Measurements from ENCODE around the gene GSC. TPM values are rescaled to one million over a fixed set of nuclear protein-coding genes. Genes with fewer than 3 reads are reported as not detected.

The GSC gene
- total and polyA plus RNA-seq, 2 donors (not counting 3 experiments of a cell fraction or from before 2014, with no cell fraction given): not detected

- Histone ChIP-seq H3K36me3 (ENCODE audit: control insufficient read depth in 2 of 2, extremely low read depth in 1 of 2, insufficient read depth in 2 of 2, low read length in 2 of 2) (no peaks in the 10 kb centered on the region), H4K20me1 (replicated peaks; ENCODE audit: control insufficient read depth, extremely low read depth, insufficient read depth, low read length) (no peaks in the 10 kb centered on the region), H3K27me3 (ENCODE audit: control insufficient read depth in 2 of 2, insufficient read depth in 2 of 2, low read length in 2 of 2) (peaks cover 58 to 76% of the 10 kb centered on the region in 2 experiments), H3K4me1 (ENCODE audit: control insufficient read depth, extremely low read depth, insufficient read depth, low read length) (peaks cover 6% of the 10 kb centered on the region), H3K4me2 (ENCODE audit: insufficient read depth, low read length) (no peak overlapping the region), H3K4me3 (replicated peaks in 1 of 3; ENCODE audit: insufficient read depth in 1 of 3, low read depth in 1 of 3, low read length in 3 of 3) (no peak overlapping the region), H3K27ac (ENCODE audit: insufficient read depth, low read depth, low read length) (no peak overlapping the region), H3K9me1 (replicated peaks; ENCODE audit: control insufficient read depth, extremely low read depth, insufficient read depth, low read length) (no peaks in the 10 kb centered on the region), H3K9ac (replicated peaks; ENCODE audit: extremely low read depth, insufficient read depth, low read length) (no peak overlapping the region), H3K79me2 (ENCODE audit: control insufficient read depth, insufficient read depth, low read length) (no peaks in the 10 kb centered on the region), H3K9me3 (replicated peaks; ENCODE audit: control insufficient read depth, insufficient read depth, low read length) (no peaks in the 10 kb centered on the region), H2AFZ (ENCODE audit: low read depth, low read length) (no peak overlapping the region)
- BruUV-seq (replicated peaks): no TSS peak
- FAIRE-seq (no peak), DNase-seq (ENCODE audit: low read depth, low spot score) (no peak)
- peak; percentile 97 for TF ChIP-seq EZH2 (IDR thresholded peaks at IDR 0.05; ENCODE audit: borderline replicate concordance, low read depth, low read length, severe bottlenecking)
- no peak for TF ChIP-seq GATA2 (IDR thresholded peaks at IDR 0.05; ENCODE audit: insufficient read depth, insufficient read length, low read depth, low read length)
- ChIA-PET CTCF (interaction anchor here (1.6 kb wide), 1 partner anchor 26 kb away, joined by 4 read pairs; no protein-coding TSS in a partner anchor), POLR2A (no interaction called here)
- dilution Hi-C loops (cut with MboI; ENCODE audit: extremely low pct_ligation_motif_present, low sequenced_read_pairs) (no loop called here), intact Hi-C loops (cut with micrococcal nuclease) (loop anchor here (10.0 kb wide), 1 partner anchor 651 kb away; no protein-coding TSS in a partner anchor)
These were observed 3.9 kb upstream of the GSC start for GRCh38 chr14:94773655-94774343.

GRCh38 chr14:94773061-94773648 is 3.2 kb upstream of the GSC start:
- FAIRE-seq: no peak
- Histone ChIP-seq H3K4me3 (replicated peaks in 1 of 3; ENCODE audit: insufficient read depth in 1 of 3, low read depth in 1 of 3, low read length in 3 of 3) (no peak overlapping the region), H3K4me1 (ENCODE audit: control insufficient read depth, extremely low read depth, insufficient read depth, low read length) (peaks cover 6% of the 10 kb centered on the region), H3K36me3 (ENCODE audit: control insufficient read depth in 2 of 2, extremely low read depth in 1 of 2, insufficient read depth in 2 of 2, low read length in 2 of 2) (no peaks in the 10 kb centered on the region), H3K9me3 (replicated peaks; ENCODE audit: control insufficient read depth, insufficient read depth, low read length) (no peaks in the 10 kb centered on the region), H4K20me1 (replicated peaks; ENCODE audit: control insufficient read depth, extremely low read depth, insufficient read depth, low read length) (no peaks in the 10 kb centered on the region), H2AFZ (ENCODE audit: low read depth, low read length) (no peak overlapping the region), H3K9ac (replicated peaks; ENCODE audit: extremely low read depth, insufficient read depth, low read length) (no peak overlapping the region), H3K79me2 (ENCODE audit: control insufficient read depth, insufficient read depth, low read length) (no peaks in the 10 kb centered on the region), H3K27me3 (ENCODE audit: control insufficient read depth in 2 of 2, insufficient read depth in 2 of 2, low read length in 2 of 2) (peaks cover 64 to 83% of the 10 kb centered on the region in 2 experiments), H3K9me1 (replicated peaks; ENCODE audit: control insufficient read depth, extremely low read depth, insufficient read depth, low read length) (no peaks in the 10 kb centered on the region), H3K4me2 (ENCODE audit: insufficient read depth, low read length) (no peak overlapping the region), H3K27ac (ENCODE audit: insufficient read depth, low read depth, low read length) (no peak overlapping the region)
- ChIA-PET CTCF (no interaction called here), POLR2A (no interaction called here)
- dilution Hi-C loops (cut with MboI; ENCODE audit: extremely low pct_ligation_motif_present, low sequenced_read_pairs): no loop called here
- no TSS peak for BruUV-seq (replicated peaks)
- DNase-seq (ENCODE audit: low read depth, low spot score): no peak
- intact Hi-C loops (cut with micrococcal nuclease): loop anchor here (10.0 kb wide), 1 partner anchor 652 kb away; no protein-coding TSS in a partner anchor
- no peak for TF ChIP-seq POLR2A (IDR thresholded peaks at IDR 0.05; ENCODE audit: low read depth, low read length)
- TF ChIP-seq POLR2AphosphoS5 (IDR thresholded peaks at IDR 0.05; ENCODE audit: insufficient read depth, low read depth, low read length): no peak
- TF ChIP-seq MYC (IDR thresholded peaks at IDR 0.05; ENCODE audit: low read depth, low read length): no peak
- TF ChIP-seq EZH2 (IDR thresholded peaks at IDR 0.05; ENCODE audit: borderline replicate concordance, low read depth, low read length, severe bottlenecking): peak; percentile 98
- no peak for TF ChIP-seq FOS (IDR thresholded peaks at IDR 0.05; ENCODE audit: borderline replicate concordance, insufficient read depth, low read length)
- no peak for TF ChIP-seq JUN (IDR thresholded peaks at IDR 0.05; ENCODE audit: borderline replicate concordance, insufficient read depth, insufficient read length, low read depth)
- no peak for TF ChIP-seq GATA2 (IDR thresholded peaks at IDR 0.05; ENCODE audit: insufficient read depth, insufficient read length, low read depth, low read length)

Data from endothelial cell of umbilical vein (primary cell).